Ramos (cell line): ENCODE results near the gene HHAT.

ENCODE experiments used
- in situ Hi-C: fragments of 300-500 bp; cut with MboI; formaldehyde crosslinking; loops from one replicate; pipeline ENCODE4 v1.14.3; 2022; ENCODE audit warnings: low sequenced_read_pairs; ENCODE audit not compliant: unreplicated experiment

Gene HHAT

GRCh38 chr1:210571356-210572284, 242.9 kb downstream of the HHAT start:
- in situ Hi-C loops: no loop called here

DNA sequence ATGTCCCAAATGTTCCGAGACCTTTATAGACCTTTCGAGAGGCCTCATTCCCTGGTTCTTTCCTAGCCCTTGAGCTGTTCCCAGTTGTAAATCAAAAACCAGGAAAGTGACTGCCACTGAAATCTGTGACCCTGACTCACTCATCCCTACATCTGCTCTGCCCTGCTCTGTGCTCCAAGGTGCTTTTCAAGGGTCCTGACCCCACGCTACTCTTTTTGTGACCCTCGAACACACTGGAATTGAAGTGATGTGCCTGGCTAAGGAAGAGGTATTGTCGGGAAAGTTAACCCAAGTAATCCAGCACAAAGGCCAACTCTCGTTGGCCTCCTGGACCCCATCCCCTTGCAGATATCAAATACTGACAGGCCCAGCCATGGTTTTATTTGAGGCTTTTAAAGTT, 244.4 kb downstream of the HHAT start:
- in situ Hi-C loops: no loop called here

GRCh38 chr1:210582205-210582970, 253.7 kb downstream of the HHAT start:
- in situ Hi-C loops: loop anchor here (25.0 kb wide), 2 partner anchors 555 to 930 kb away; partner anchors contain the start of gene KCNH1

DNA sequence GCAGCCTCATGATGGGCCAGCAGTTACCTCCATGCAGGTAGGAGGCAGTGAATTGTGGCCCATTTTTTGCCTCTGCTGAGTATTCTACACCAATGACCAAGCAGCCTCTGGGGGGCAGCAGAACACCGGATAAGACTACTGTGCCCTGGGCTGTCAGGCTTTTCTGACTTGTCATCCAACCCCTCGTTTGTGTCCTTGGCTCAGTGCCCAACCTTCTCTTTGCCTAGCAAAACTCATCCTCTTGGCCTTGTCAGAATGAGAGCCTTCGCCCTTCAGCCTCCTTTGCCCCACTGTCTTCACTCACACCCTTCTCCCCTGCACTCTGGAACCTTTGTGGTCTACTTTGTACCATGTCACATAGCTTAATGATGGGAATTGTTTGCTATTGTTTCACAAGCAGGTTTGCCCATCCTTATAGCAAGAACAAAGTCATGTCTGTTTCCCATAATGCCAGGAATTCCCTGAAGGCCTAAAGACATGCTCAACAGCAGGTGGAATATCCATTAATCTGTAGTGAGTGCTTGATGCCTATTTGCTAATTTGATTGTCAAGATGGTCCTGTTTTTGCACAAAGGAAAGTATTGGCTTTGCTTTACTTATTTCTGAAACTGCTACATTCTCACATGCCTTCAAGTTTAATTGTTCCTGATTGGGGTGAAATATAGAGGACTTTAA, 255.9 kb downstream of the HHAT start:
- in situ Hi-C loops: loop anchor here (25.0 kb wide), 2 partner anchors 553 to 928 kb away; partner anchors contain the start of gene KCNH1

DNA sequence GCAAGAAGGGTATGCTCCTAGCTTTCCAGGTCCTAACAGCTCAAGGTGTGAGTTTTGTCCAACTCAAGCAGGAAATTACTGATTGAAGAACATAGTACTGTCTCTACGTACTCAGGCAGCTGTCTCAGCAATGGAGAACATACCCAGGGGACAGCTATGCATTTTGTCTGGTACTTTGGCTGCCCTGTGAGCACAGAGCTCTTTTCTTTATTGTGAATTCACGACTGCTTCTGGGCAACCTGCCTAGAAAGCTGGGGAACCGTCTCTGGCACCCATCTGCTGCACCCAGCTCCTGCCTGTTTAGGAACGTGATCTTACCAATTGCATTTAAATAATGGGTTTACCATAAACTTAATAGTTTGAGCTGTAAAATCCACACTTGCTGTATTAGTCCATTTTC, 258.1 kb downstream of the HHAT start:
- in situ Hi-C loops: loop anchor here (25.0 kb wide), 2 partner anchors 551 to 926 kb away; partner anchors contain the start of gene KCNH1

- in situ Hi-C loops: loop anchor here (25.0 kb wide), 2 partner anchors 550 to 925 kb away; partner anchors contain the start of gene KCNH1
Measured at GRCh38 chr1:210587566-210587965, 258.9 kb downstream of the HHAT start.

- in situ Hi-C loops: loop anchor here (25.0 kb wide), 2 partner anchors 549 to 924 kb away; partner anchors contain the start of gene KCNH1
Measured at GRCh38 chr1:210588357-210588756, 259.7 kb downstream of the HHAT start.

- in situ Hi-C loops: loop anchor here (25.0 kb wide), 2 partner anchors 548 to 923 kb away; partner anchors contain the start of gene KCNH1
Measured at GRCh38 chr1:210588946-210589345, 260.2 kb downstream of the HHAT start.

DNA sequence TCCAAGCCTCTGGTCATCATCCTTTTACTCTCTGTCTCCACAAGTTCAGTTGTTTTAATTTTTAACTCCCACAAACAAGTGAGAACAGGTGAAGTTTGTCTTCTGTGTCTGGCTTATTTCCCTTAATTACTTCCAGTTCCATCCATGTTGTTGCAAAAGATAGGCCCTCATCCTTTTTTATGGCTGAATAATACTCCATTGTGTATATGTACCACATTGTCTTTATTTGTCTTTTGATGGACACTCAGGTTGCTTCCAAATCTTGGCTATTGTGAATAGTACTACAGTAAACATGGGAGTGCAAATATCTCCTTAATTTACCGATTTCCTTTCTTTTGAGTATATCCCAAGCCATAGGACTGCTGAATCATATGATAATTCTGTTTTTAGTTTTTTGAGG, 262.5 kb downstream of the HHAT start:
- in situ Hi-C loops: loop anchor here (25.0 kb wide), 2 partner anchors 546 to 921 kb away; partner anchors contain the start of gene KCNH1

DNA sequence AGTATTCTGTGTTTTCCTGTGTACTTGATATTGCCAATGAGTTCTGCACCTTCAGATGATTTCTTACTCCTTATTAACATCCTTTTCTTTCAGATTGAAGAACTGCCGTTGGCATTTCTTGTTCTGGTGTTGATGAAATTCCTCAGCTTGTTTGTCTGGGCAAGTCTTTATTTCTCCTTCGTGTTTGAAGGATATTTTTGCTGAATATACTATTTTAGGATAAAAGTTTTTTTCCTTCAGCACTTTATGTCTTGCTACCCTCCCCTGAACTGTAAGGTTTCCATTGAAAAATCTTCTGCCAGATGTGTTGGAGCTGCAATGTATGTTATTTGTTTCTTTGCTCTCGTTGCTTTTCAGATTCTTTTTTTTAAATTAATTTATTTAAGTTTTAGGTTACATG, 265.9 kb downstream of the HHAT start:
- in situ Hi-C loops: loop anchor here (25.0 kb wide), 2 partner anchors 543 to 918 kb away; partner anchors contain the start of gene KCNH1

DNA sequence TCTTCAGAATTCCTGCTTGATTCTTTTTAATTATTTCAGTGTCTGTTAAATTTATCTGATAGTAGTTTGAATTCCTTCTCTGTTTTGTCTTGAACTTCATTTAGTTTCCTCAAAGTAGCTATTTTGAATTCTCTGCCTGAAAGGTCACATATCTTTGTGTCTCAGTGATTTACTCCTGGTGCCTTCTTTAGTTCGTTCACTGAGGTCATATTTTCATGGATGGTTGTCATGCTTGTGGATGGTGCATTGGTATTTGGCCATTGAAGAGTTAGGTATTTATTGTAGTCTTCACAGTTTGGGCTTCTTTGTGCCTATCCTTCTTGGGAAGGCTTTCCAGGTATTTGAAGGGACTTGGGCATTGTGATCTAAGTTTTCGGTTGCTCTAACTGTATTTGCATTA, 267.9 kb downstream of the HHAT start:
- in situ Hi-C loops: loop anchor here (25.0 kb wide), 2 partner anchors 541 to 916 kb away; partner anchors contain the start of gene KCNH1

DNA sequence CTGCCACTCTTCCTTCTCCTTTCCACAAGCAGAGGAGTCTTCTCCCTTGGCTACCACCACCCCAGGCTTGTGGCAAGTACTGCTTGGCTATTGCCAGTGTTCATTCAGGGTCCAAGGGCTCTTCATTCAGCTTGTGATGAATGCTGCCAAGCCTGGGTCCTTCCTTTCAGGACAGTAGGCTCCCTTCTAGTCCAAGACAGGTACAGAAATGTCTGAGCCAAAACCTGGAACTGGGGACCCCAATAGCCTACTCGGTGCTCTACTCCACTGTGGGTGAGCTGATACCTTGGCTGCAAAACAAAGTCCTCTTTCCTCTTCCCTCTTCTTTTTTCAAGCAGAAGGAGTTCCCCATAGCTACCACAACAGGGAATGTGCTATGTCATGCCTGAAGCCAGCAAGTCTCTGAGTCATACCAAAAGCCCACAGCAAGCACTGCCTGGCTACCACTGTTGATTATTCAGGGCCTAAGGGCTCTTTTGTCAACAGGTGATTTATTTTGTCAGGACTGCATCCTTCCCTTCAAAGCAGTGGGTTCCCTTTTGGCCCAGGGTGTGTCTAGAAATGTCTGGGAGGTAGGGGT, 268.9 kb downstream of the HHAT start:
- in situ Hi-C loops: loop anchor here (25.0 kb wide), 2 partner anchors 540 to 915 kb away; partner anchors contain the start of gene KCNH1

GRCh38 chr1:210598135-210598652, 269.5 kb downstream of the HHAT start:
- in situ Hi-C loops: loop anchor here (25.0 kb wide), 2 partner anchors 539 to 914 kb away; partner anchors contain the start of gene KCNH1

GRCh38 chr1:210600421-210601159, 271.9 kb downstream of the HHAT start:
- in situ Hi-C loops: no loop called here

- in situ Hi-C loops: no loop called here
Measured at GRCh38 chr1:210603123-210603522, 274.4 kb downstream of the HHAT start.

DNA sequence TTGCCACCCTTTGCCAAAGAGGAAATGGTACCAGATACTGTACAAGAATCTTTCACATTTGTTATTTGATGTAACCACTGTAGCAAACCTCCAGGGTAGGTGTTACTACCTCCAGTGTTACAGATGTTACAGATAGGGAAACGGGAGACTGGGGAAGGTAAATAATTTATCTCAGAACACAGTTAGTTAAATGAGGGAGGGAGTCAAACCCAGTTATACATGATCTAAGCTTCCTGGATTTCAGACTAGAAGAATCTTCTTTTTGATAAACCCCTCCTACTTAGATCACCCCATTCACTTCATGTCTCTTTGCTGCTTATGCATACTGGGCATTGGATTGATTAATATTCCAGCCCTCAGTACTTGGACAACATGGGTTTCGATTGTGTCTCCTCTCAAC, 276.4 kb downstream of the HHAT start:
- in situ Hi-C loops: no loop called here

GRCh38 chr1:210607361-210607760, 278.7 kb downstream of the HHAT start:
- in situ Hi-C loops: no loop called here

DNA sequence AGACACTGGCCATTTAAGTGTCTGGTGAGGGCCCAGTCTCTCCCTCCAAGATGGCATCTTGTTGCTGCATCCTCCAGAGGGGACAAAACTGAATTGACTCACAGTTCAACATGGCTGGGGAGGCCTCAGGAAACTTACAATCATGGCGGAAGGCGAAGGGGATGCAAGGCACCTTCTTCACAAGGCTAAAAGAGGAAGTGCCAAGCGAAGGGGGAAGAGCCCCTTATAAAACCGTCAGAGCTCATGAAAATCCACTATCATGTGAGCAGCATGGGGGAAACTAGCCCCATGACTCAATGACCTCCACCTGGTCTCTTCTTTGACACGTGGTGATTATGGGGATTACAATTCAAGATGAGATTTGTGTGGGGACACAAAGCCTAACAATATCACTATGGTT, 280.1 kb downstream of the HHAT start:
- in situ Hi-C loops: no loop called here

- in situ Hi-C loops: no loop called here
Measured at GRCh38 chr1:210616356-210616755, 287.7 kb downstream of the HHAT start.
